Mesenchymal stem cell (in vitro differentiated cells and primary cell): ENCODE measurements around the gene AGAP3.

Experiments used
- DNase-seq: peaks from one replicate; pipeline ENCODE4 v3.0.0-alpha.2; 2013
- H2AFZ ChIP-seq: one replicate; pipeline ENCODE4 v1.6.1; 2013; ENCODE audit warnings: low read depth, mild to moderate bottlenecking, control low read depth, inconsistent platforms, low read length, moderate library complexity
- H2AK5ac ChIP-seq: 2 replicates; pipeline ENCODE4 v1.6.1; 2013; ENCODE audit warnings: low read length, moderate library complexity, mild to moderate bottlenecking, inconsistent platforms; ENCODE audit not compliant: severe bottlenecking
- H2BK120ac ChIP-seq: one replicate; pipeline ENCODE4 v1.6.1; 2013; ENCODE audit warnings: low read depth, mild to moderate bottlenecking, inconsistent platforms, low read length, moderate library complexity
- H2BK12ac ChIP-seq, 2 experiments: one replicate each; pipeline ENCODE4 v1.6.1; 2013; ENCODE audit warnings: inconsistent platforms in 2 of 2, low read length in 2 of 2, mild to moderate bottlenecking in 2 of 2, moderate library complexity in 2 of 2, control low read depth in 1 of 2
- H2BK15ac ChIP-seq: one replicate; pipeline ENCODE4 v1.6.1; 2013; ENCODE audit warnings: mild to moderate bottlenecking, low read depth, inconsistent platforms; ENCODE audit not compliant: poor library complexity, severe bottlenecking
- H2BK5ac ChIP-seq: 2 replicates; pipeline ENCODE4 v1.6.1; 2013; ENCODE audit warnings: low read depth, mild to moderate bottlenecking, low read length, control low read depth, inconsistent platforms; ENCODE audit not compliant: poor library complexity, severe bottlenecking
- H3K14ac ChIP-seq, 2 experiments: one replicate each; pipeline ENCODE4 v1.6.1; 2013; ENCODE audit warnings: inconsistent platforms in 2 of 2, low read length in 2 of 2, control low read depth in 1 of 2, mild to moderate bottlenecking in 1 of 2, moderate library complexity in 1 of 2
- H3K18ac ChIP-seq, 2 experiments: one replicate each; pipeline ENCODE4 v1.6.1; 2013; ENCODE audit warnings: inconsistent platforms in 2 of 2, low read length in 2 of 2, control low read depth in 1 of 2, low read depth in 1 of 2, mild to moderate bottlenecking in 1 of 2
- H3K23ac ChIP-seq, 2 experiments: one replicate each; pipeline ENCODE4 v1.6.1; 2013; ENCODE audit warnings: inconsistent platforms in 2 of 2, low read length in 2 of 2, mild to moderate bottlenecking in 2 of 2, moderate library complexity in 2 of 2, control low read depth in 1 of 2
- H3K27ac ChIP-seq: 2 replicates; pipeline ENCODE4 v1.5.1; 2013; ENCODE audit warnings: mild to moderate bottlenecking, moderate library complexity, low read length, control low read depth, inconsistent platforms; ENCODE audit not compliant: poor library complexity, severe bottlenecking
- H3K27me3 ChIP-seq, 2 experiments: 2 replicates each; pipeline versions ENCODE4 v1.6.1 to v1.7.0; 2013; ENCODE audit warnings: low read length in 2 of 2, mild to moderate bottlenecking in 2 of 2, moderate library complexity in 2 of 2, control low read depth in 1 of 2, inconsistent platforms in 1 of 2; ENCODE audit not compliant: control insufficient read depth in 1 of 2, insufficient read depth in 1 of 2
- H3K36me3 ChIP-seq, 2 experiments: 2 replicates each; pipeline versions ENCODE4 v1.6.1 to v1.7.0; 2013; ENCODE audit warnings: low read length in 2 of 2, control low read depth in 1 of 2, inconsistent platforms in 1 of 2, low read depth in 1 of 2, mild to moderate bottlenecking in 1 of 2; ENCODE audit not compliant: insufficient read depth in 2 of 2, control insufficient read depth in 1 of 2
- H3K4ac ChIP-seq, 2 experiments: one replicate each; pipeline ENCODE4 v1.6.1; 2013; ENCODE audit warnings: inconsistent platforms in 2 of 2, low read length in 2 of 2, mild to moderate bottlenecking in 2 of 2, moderate library complexity in 2 of 2, control low read depth in 1 of 2, low read depth in 1 of 2
- H3K4me1 ChIP-seq: 2 replicates; pipeline ENCODE4 v1.6.1; 2013; ENCODE audit warnings: low read depth, low read length, control low read depth; ENCODE audit not compliant: control insufficient read depth, insufficient read depth
- H3K4me2 ChIP-seq: 2 replicates; pipeline ENCODE4 v1.6.1; 2013; ENCODE audit warnings: low read length, mild to moderate bottlenecking, inconsistent platforms; ENCODE audit not compliant: poor library complexity, severe bottlenecking
- H3K4me3 ChIP-seq, 2 experiments: 2 replicates each; pipeline versions ENCODE4 v1.5.1 to v1.7.0; 2013; ENCODE audit warnings: low read length in 2 of 2, mild to moderate bottlenecking in 2 of 2, control low read depth in 1 of 2, low read depth in 1 of 2; ENCODE audit not compliant: insufficient read depth in 1 of 2
- H3K79me1 ChIP-seq: replicated peaks from 2 replicates; pipeline ENCODE4 v1.6.1; 2013; ENCODE audit warnings: mild to moderate bottlenecking, control low read depth, low read length, inconsistent platforms; ENCODE audit not compliant: poor library complexity, severe bottlenecking
- H3K9ac ChIP-seq: 2 replicates; pipeline ENCODE4 v1.7.0; 2013; ENCODE audit warnings: mild to moderate bottlenecking, low read length, moderate library complexity
- H3K9me3 ChIP-seq: 2 replicates; pipeline ENCODE4 v1.7.0; 2013; ENCODE audit warnings: mild to moderate bottlenecking, low read length; ENCODE audit not compliant: control insufficient read depth
- H4K8ac ChIP-seq: one replicate; pipeline ENCODE4 v1.6.1; 2013; ENCODE audit warnings: inconsistent platforms, mild to moderate bottlenecking, low read length, moderate library complexity
- H4K91ac ChIP-seq: one replicate; pipeline ENCODE4 v1.6.1; 2013; ENCODE audit warnings: mild to moderate bottlenecking, low read length, inconsistent platforms
- WGBS: methylation state at CpG from one replicate; pipeline ENCODE4 v1.1.7; 2013; ENCODE audit warnings: mixed read lengths; 5-methylcytosine and 5-hydroxymethylcytosine counted together

AGAP3 gene

DNA sequence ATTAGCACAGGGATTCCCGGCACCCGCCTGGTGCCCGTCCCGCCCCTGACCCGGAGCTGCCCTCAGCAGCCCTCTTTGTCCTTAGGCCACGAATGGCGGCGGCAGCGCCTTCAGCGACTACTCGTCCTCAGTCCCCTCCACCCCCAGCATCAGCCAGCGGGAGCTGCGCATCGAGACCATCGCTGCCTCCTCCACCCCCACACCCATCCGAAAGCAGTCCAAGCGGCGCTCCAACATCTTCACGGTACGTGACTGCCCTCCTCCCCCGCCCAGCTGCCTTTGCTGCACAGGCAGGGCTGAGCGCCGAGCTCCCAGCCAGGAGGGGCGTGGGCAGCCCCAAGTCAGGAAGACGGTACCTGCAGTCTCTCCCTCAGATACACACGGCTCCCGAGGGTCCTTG, 33.6 kb downstream of the AGAP3 start:
- Histone ChIP-seq H3K4me2 (no peak overlapping the region), H3K14ac (no peak overlapping the region), H2AFZ (no peak overlapping the region), H3K36me3 (peaks cover 61 to 88% of the 10 kb centered on the region in 2 experiments), H3K4ac (no peak overlapping the region), H3K9ac (no peak overlapping the region), H3K79me1 (peaks cover 54% of the 10 kb centered on the region), H4K8ac (peak overlapping the region; percentile 21), H3K23ac (no peak overlapping the region), H3K18ac (no peak overlapping the region), H3K4me1 (peaks cover 25% of the 10 kb centered on the region), H2BK15ac (no peak overlapping the region), H2AK5ac (no peak overlapping the region), H3K27me3 (no peaks in the 10 kb centered on the region), H4K91ac (peak overlapping the region; percentile 47), H3K9me3 (no peaks in the 10 kb centered on the region), H2BK12ac (no peak overlapping the region), H3K4me3 (no peak overlapping the region), H2BK5ac (no peak overlapping the region), H2BK120ac (no peak overlapping the region), H3K27ac (no peak overlapping the region)
- DNase-seq, result no peak
- 95% methylated on average over 25 of the region's 27 CpGs for WGBS

DNA sequence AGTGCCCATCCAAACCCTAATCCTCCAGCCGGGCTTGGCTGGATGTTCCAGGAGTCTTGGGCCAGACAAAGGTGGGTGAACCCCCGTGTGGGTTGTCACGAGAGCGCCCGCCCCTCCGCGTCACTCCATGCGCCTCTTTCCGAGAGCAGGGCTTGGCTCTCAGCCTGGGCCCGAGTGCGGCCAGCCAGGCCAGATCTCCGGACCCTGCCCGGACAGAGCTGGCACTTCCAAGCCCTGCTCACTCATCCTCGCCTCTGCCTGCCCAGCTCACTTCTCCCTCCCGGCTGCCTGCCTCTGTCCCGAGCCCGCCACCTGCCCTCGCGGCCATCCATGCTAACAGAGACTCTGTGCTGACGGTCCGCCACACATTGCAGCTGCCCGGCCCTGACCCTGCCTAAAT, 34.6 kb downstream of the AGAP3 start:
- peaks cover 53% of the 10 kb centered on the region for H3K79me1 ChIP-seq
- no peak overlapping the region for H3K4ac ChIP-seq
- no peak overlapping the region for H2AK5ac ChIP-seq
- H2BK12ac ChIP-seq, result no peak overlapping the region
- H3K9me3 ChIP-seq, result no peaks in the 10 kb centered on the region
- H4K8ac ChIP-seq, result no peak overlapping the region
- WGBS, result 96% methylated on average over 22 of the region's 22 CpGs
- no peak overlapping the region for H4K91ac ChIP-seq
- no peak overlapping the region for H2BK120ac ChIP-seq
- H3K23ac ChIP-seq, result no peak overlapping the region
- H3K4me1 ChIP-seq, result peaks cover 29% of the 10 kb centered on the region
- H2AFZ ChIP-seq, result no peak overlapping the region
- H2BK5ac ChIP-seq, result no peak overlapping the region
- H3K18ac ChIP-seq, result no peak overlapping the region
- H2BK15ac ChIP-seq, result no peak overlapping the region
- H3K4me3 ChIP-seq, result no peak overlapping the region
- H3K14ac ChIP-seq, result no peak overlapping the region
- no peak for DNase-seq
- no peak overlapping the region for H3K9ac ChIP-seq
- peaks cover 66 to 90% of the 10 kb centered on the region in 2 experiments for H3K36me3 ChIP-seq
- H3K27ac ChIP-seq, result no peak overlapping the region
- H3K27me3 ChIP-seq, result no peaks in the 10 kb centered on the region
- H3K4me2 ChIP-seq, result no peak overlapping the region

DNA sequence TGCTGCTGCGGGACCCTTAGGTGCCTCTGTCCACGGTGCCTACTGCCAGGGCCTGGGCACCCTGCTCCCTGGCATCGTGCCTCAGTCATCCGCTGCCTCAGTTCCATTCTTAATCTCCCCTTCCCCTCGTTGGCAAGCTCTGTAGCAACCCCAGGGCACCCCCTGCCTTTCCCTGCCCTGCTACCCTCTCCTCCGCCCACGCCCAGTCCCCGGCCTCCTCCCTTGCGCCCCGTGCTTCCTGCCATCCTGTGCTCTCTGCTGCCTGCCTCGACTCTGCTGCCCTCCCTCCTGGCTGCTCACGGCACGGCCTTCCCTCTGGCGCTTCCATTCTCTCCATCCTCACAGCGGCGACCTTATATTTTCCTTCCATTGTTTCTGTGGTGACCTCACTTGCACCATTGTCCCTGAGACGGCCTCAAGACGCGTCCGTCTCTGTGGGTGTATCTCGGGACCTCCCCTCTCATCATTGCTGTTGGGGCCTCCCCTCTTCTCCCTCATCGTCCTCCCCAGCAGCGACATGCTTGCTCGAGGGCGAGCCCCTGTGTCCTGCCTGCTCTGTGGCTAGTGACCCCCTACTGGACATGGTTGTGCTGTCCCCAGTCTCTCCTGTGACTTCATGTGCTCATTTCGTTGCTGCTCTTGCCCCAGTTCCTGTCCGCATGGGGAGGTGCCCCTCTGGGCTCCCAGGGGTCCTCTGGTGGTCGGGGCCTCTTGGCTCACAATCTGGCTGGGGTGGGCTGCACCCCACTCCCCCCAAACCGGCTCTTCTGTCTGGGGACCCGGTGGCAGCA, 35.3 kb downstream of the AGAP3 start:
- Histone ChIP-seq H3K79me1 (peaks cover 47% of the 10 kb centered on the region), H3K27ac (no peak overlapping the region), H3K23ac (no peak overlapping the region), H2BK15ac (no peak overlapping the region), H3K36me3 (peaks cover 66 to 86% of the 10 kb centered on the region in 2 experiments), H3K14ac (no peak overlapping the region), H3K4ac (no peak overlapping the region), H2BK12ac (no peak overlapping the region), H3K9me3 (no peaks in the 10 kb centered on the region), H3K27me3 (no peaks in the 10 kb centered on the region), H2AFZ (no peak overlapping the region), H2AK5ac (no peak overlapping the region), H3K4me3 (no peak overlapping the region), H4K91ac (no peak overlapping the region), H3K4me2 (no peak overlapping the region), H2BK120ac (no peak overlapping the region), H3K18ac (no peak overlapping the region), H3K4me1 (peaks cover 28% of the 10 kb centered on the region), H3K9ac (no peak overlapping the region), H4K8ac (no peak overlapping the region), H2BK5ac (no peak overlapping the region)
- WGBS, result 94% methylated on average over 30 of the region's 30 CpGs
- no peak for DNase-seq

DNA sequence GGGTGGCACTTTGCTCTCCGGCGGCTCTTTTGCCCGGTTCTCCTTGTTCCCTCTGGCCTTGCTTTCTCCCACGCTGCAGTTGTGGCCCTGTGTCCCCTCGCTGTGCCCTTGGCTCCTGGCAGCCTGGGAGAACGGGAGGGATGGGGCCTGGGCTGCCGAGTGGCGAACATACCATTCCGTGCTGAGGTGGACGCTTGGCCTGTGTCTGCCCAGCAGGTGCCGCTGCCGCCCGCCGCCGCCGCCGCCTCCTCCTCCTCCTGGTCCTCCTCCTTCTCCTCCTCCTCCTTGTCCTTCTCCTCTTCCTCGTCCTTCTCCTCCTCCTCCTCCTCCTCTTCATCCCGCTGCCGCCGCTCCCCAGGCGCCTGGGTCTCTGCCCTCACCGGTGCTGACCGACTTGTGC, 36.0 kb downstream of the AGAP3 start:
- Histone ChIP-seq H3K4me2 (no peak overlapping the region), H3K27ac (no peak overlapping the region), H3K4me1 (peaks cover 27% of the 10 kb centered on the region), H3K9ac (no peak overlapping the region), H3K36me3 (peaks cover 71 to 85% of the 10 kb centered on the region in 2 experiments), H2BK15ac (no peak overlapping the region), H3K9me3 (no peaks in the 10 kb centered on the region), H3K4ac (no peak overlapping the region), H3K27me3 (no peaks in the 10 kb centered on the region), H3K23ac (no peak overlapping the region), H4K91ac (no peak overlapping the region), H3K4me3 (no peak overlapping the region), H2BK120ac (no peak overlapping the region), H3K18ac (no peak overlapping the region), H2BK12ac (peak overlapping the region in 1 of 2 experiments; percentile 12), H2AK5ac (no peak overlapping the region), H4K8ac (no peak overlapping the region), H2BK5ac (no peak overlapping the region), H2AFZ (no peak overlapping the region), H3K14ac (no peak overlapping the region), H3K79me1 (peaks cover 48% of the 10 kb centered on the region)
- 84% methylated on average over 24 of the region's 24 CpGs for WGBS
- DNase-seq, result no peak
